NT2/D1 (cell line): ENCODE data around the gene CYP26C1.

Experiments
- DNase-seq: peaks from one replicate; pipeline ENCODE4 v3.0.0-alpha.2; 2011; ENCODE audit warnings: low read depth, low spot score
- H3K27me3 ChIP-seq: 2 replicates; pipeline ENCODE4 v1.6.0; 2011; ENCODE audit warnings: mild to moderate bottlenecking; ENCODE audit not compliant: insufficient read length, insufficient read depth
- H3K36me3 ChIP-seq: 2 replicates; pipeline ENCODE4 v1.6.1; 2011; ENCODE audit warnings: mild to moderate bottlenecking, low read length, mixed read lengths; ENCODE audit not compliant: insufficient read depth, insufficient read length
- H3K4me1 ChIP-seq: 2 replicates; pipeline ENCODE4 v1.5.1; 2011; ENCODE audit not compliant: insufficient read depth, insufficient read length
- H3K4me3 ChIP-seq: 2 replicates; pipeline ENCODE4 v1.5.1; 2011; ENCODE audit warnings: low read depth; ENCODE audit not compliant: insufficient read length
- H3K9ac ChIP-seq: 2 replicates; pipeline ENCODE4 v1.6.0; 2011; ENCODE audit warnings: low read depth; ENCODE audit not compliant: insufficient read length
- H3K9me3 ChIP-seq: 2 replicates; pipeline ENCODE4 v1.5.1; 2011; ENCODE audit warnings: mild to moderate bottlenecking, low read length; ENCODE audit not compliant: insufficient read depth
- SUZ12 ChIP-seq: IDR thresholded peaks from 2 replicates; pipeline ENCODE4 v1.6.1; 2011; ENCODE audit not compliant: insufficient read length, insufficient read depth; ENCODE audit errors: extremely low read depth
- YY1 ChIP-seq: IDR thresholded peaks from 2 replicates; pipeline ENCODE4 v1.6.1; 2011; ENCODE audit not compliant: insufficient read length, insufficient read depth
- ZNF274 ChIP-seq: IDR thresholded peaks from 2 replicates; pipeline ENCODE4 v1.6.1; 2011; ENCODE audit warnings: mild to moderate bottlenecking, low read depth, low read length

The CYP26C1 gene

GRCh38 chr10:93059975-93060886, at the start of gene CYP26C1:
CYP26C1 (plus strand) TSS chr10:93060798; CDS start chr10:93061264, 466 bp downstream.
- Histone ChIP-seq H3K9me3 (no peaks in the 10 kb centered on the region), H3K9ac (no peak within 1 kb of the TSS), H3K4me1 (no peaks in the 10 kb centered on the region), H3K27me3 (peaks cover 67% of the 10 kb centered on the region), H3K36me3 (no peaks in the 10 kb centered on the region), H3K4me3 (peak within 1 kb of the TSS; percentile 15)
- no peak for DNase-seq
- TF ChIP-seq YY1 (no peak), SUZ12 (no peak), ZNF274 (no peak)

- Histone ChIP-seq H3K9me3 (no peaks in the 10 kb centered on the region), H3K27me3 (no peaks in the 10 kb centered on the region), H3K4me1 (no peaks in the 10 kb centered on the region), H3K4me3 (no peak overlapping the region), H3K36me3 (no peaks in the 10 kb centered on the region), H3K9ac (no peak overlapping the region)
- no peak for DNase-seq
- TF ChIP-seq SUZ12, result no peak
- no peak for TF ChIP-seq ZNF274
- no peak for TF ChIP-seq YY1
Observed at GRCh38 chr10:93015722-93016121, 44.9 kb upstream of the CYP26C1 start.

DNA sequence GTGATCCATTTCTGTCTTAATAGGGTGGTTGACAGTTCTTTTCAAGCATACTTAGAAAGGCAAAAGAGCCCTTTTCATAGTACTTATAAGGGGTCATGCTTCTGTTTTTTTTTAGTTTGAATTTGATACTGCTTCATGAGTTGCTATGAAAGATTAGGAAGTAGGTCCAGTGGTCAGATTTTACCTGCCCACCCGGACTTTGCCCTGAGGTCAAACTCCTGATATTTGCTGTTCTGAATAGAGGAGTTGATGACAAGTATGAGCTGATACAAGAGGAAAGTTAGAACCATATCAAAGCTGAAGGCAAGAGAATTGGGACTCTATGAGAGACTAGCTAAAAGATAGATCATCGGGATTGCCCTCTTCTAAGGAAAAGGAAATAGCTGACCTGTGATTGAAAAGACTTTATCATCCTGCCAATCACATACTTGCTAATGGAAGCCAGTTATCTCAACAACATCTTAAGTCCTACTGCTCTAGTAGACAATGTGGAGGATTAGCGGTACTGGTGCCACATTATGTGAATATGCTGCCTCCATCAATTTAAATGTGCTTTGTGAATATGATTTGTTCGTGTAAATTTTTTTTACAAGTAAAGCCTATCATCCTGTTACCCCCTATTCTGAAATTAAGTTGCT, 37.5 kb upstream of the CYP26C1 start:
- Histone ChIP-seq H3K4me3 (no peak overlapping the region), H3K9ac (no peak overlapping the region), H3K9me3 (no peaks in the 10 kb centered on the region; the same call in 1 of the 2 replicates), H3K4me1 (no peaks in the 10 kb centered on the region), H3K27me3 (no peaks in the 10 kb centered on the region), H3K36me3 (no peaks in the 10 kb centered on the region)
- no peak for DNase-seq
- no peak for TF ChIP-seq YY1
- no peak for TF ChIP-seq ZNF274
- TF ChIP-seq SUZ12, result no peak

- DNase-seq, result no peak
- no peaks in the 10 kb centered on the region for H3K4me1 ChIP-seq
- TF ChIP-seq ZNF274 (no peak), SUZ12 (no peak), YY1 (no peak)
- no peak overlapping the region for H3K4me3 ChIP-seq
- H3K9ac ChIP-seq, result no peak overlapping the region
- H3K36me3 ChIP-seq, result no peaks in the 10 kb centered on the region
- no peaks in the 10 kb centered on the region; the same call in 1 of the 2 replicates for H3K9me3 ChIP-seq
- no peaks in the 10 kb centered on the region for H3K27me3 ChIP-seq
Observed at GRCh38 chr10:93026072-93026471, 34.5 kb upstream of the CYP26C1 start.

GRCh38 chr10:93027508-93027907, 33.1 kb upstream of the CYP26C1 start:
- Histone ChIP-seq H3K36me3 (no peaks in the 10 kb centered on the region), H3K9me3 (no peaks in the 10 kb centered on the region; the same call in 1 of the 2 replicates), H3K9ac (no peak overlapping the region), H3K4me3 (no peak overlapping the region), H3K4me1 (no peaks in the 10 kb centered on the region), H3K27me3 (no peaks in the 10 kb centered on the region)
- DNase-seq, result no peak
- TF ChIP-seq YY1, result no peak
- TF ChIP-seq ZNF274, result no peak
- TF ChIP-seq SUZ12, result no peak

GRCh38 chr10:93028883-93029282, 31.7 kb upstream of the CYP26C1 start:
- no peak for DNase-seq

GRCh38 chr10:93030409-93030808, 30.2 kb upstream of the CYP26C1 start:
- DNase-seq, result no peak
- no peak overlapping the region for H3K4me3 ChIP-seq

More at GRCh38 chr10:93028883-93029282, 31.7 kb upstream of the CYP26C1 start:
- Histone ChIP-seq H3K4me1 (no peaks in the 10 kb centered on the region), H3K36me3 (no peaks in the 10 kb centered on the region), H3K9ac (no peak overlapping the region), H3K9me3 (no peaks in the 10 kb centered on the region; the same call in 1 of the 2 replicates), H3K27me3 (no peaks in the 10 kb centered on the region), H3K4me3 (no peak overlapping the region)
- TF ChIP-seq ZNF274 (no peak), YY1 (no peak), SUZ12 (no peak)

More at GRCh38 chr10:93030409-93030808, 30.2 kb upstream of the CYP26C1 start:
- TF ChIP-seq YY1 (no peak), ZNF274 (no peak), SUZ12 (no peak)
- no peaks in the 10 kb centered on the region for H3K27me3 ChIP-seq
- H3K9me3 ChIP-seq, result no peaks in the 10 kb centered on the region; the same call in 1 of the 2 replicates
- no peaks in the 10 kb centered on the region for H3K36me3 ChIP-seq
- H3K4me1 ChIP-seq, result no peaks in the 10 kb centered on the region
- H3K9ac ChIP-seq, result no peak overlapping the region
